Breast epithelium (tissue), 3 donors: Measurements from ENCODE around the gene EEF1AKMT2.

Experiments
- POLR2A ChIP-seq: fragments of 450-650 bp; IDR thresholded peaks from one replicate; pipeline ENCODE4 v1.6.1; 2016; ENCODE audit warnings: antibody characterized with exemption, mild to moderate bottlenecking, moderate library complexity
- TF ChIP-seq, protein P1 (sequence below), 3 donors: fragments of 450-650 bp; IDR thresholded peaks; one replicate each; pipeline ENCODE4 v1.5.1; 2016 to 2017; ENCODE audit warnings: antibody characterized with exemption in 3 of 3, mild to moderate bottlenecking in 3 of 3, moderate library complexity in 3 of 3

DNA sequence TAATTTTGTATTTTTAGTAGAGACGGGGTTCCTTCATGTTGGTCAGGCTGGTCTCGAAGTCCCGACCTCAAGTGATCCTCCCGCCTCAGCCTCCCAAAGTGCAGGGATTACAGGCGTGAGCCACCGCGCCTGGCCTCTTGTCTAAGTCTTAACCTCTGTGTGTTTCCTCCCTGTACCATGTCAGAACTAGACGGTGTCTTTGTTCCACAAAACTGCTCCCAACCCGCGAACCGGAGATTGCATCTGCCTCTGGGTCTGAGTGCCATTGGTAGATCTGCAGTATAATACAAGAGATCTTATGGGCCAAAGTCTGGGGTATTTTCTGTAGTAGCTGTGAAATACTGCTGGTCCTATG lies 1.3 kb upstream of the EEF1AKMT2 start:
- TF ChIP-seq, protein P1, sequence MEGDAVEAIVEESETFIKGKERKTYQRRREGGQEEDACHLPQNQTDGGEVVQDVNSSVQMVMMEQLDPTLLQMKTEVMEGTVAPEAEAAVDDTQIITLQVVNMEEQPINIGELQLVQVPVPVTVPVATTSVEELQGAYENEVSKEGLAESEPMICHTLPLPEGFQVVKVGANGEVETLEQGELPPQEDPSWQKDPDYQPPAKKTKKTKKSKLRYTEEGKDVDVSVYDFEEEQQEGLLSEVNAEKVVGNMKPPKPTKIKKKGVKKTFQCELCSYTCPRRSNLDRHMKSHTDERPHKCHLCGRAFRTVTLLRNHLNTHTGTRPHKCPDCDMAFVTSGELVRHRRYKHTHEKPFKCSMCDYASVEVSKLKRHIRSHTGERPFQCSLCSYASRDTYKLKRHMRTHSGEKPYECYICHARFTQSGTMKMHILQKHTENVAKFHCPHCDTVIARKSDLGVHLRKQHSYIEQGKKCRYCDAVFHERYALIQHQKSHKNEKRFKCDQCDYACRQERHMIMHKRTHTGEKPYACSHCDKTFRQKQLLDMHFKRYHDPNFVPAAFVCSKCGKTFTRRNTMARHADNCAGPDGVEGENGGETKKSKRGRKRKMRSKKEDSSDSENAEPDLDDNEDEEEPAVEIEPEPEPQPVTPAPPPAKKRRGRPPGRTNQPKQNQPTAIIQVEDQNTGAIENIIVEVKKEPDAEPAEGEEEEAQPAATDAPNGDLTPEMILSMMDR (IDR thresholded peaks at IDR 0.05) = no peak
- TF ChIP-seq POLR2A = no peak
